Measurements from ENCODE around the gene TCF4. TPM values are rescaled to one million over a fixed set of nuclear protein-coding genes. Genes with fewer than 3 reads are reported as not detected.

TCF4 gene
- total and polyA plus RNA-seq, 2 donors (not counting 3 experiments of a cell fraction or from before 2014, with no cell fraction given): 183 to 390 TPM

- FAIRE-seq (no peak), DNase-seq (ENCODE audit: low read depth, low spot score) (no peak)
- Histone ChIP-seq H3K27me3 (ENCODE audit: control insufficient read depth in 2 of 2, insufficient read depth in 2 of 2, low read length in 2 of 2) (no peaks in the 10 kb centered on the region), H3K9me3 (replicated peaks; ENCODE audit: control insufficient read depth, insufficient read depth, low read length) (no peaks in the 10 kb centered on the region), H2AFZ (ENCODE audit: low read depth, low read length) (no peak overlapping the region), H3K27ac (ENCODE audit: insufficient read depth, low read depth, low read length) (no peak overlapping the region), H3K36me3 (ENCODE audit: control insufficient read depth in 2 of 2, extremely low read depth in 1 of 2, insufficient read depth in 2 of 2, low read length in 2 of 2) (no peaks in the 10 kb centered on the region), H3K4me1 (ENCODE audit: control insufficient read depth, extremely low read depth, insufficient read depth, low read length) (peaks cover 6% of the 10 kb centered on the region), H3K4me2 (ENCODE audit: insufficient read depth, low read length) (no peak overlapping the region), H4K20me1 (replicated peaks; ENCODE audit: control insufficient read depth, extremely low read depth, insufficient read depth, low read length) (no peaks in the 10 kb centered on the region), H3K79me2 (ENCODE audit: control insufficient read depth, insufficient read depth, low read length) (peaks cover 25% of the 10 kb centered on the region), H3K9ac (replicated peaks; ENCODE audit: extremely low read depth, insufficient read depth, low read length) (no peak overlapping the region), H3K4me3 (replicated peaks in 1 of 3; ENCODE audit: insufficient read depth in 1 of 3, low read depth in 1 of 3, low read length in 3 of 3) (no peak overlapping the region), H3K9me1 (replicated peaks; ENCODE audit: control insufficient read depth, extremely low read depth, insufficient read depth, low read length) (no peaks in the 10 kb centered on the region)
- ChIA-PET POLR2A (no interaction called here), CTCF (no interaction called here)
- dilution Hi-C loops (cut with MboI; ENCODE audit: extremely low pct_ligation_motif_present, low sequenced_read_pairs): no loop called here
- TF ChIP-seq FOS (IDR thresholded peaks at IDR 0.05; ENCODE audit: borderline replicate concordance, insufficient read depth, low read length): no peak
- TF ChIP-seq EZH2 (IDR thresholded peaks at IDR 0.05; ENCODE audit: borderline replicate concordance, low read depth, low read length, severe bottlenecking): no peak
- no peak for TF ChIP-seq POLR2A (IDR thresholded peaks at IDR 0.05; ENCODE audit: low read depth, low read length)
- TF ChIP-seq GATA2 (IDR thresholded peaks at IDR 0.05; ENCODE audit: insufficient read depth, insufficient read length, low read depth, low read length): no peak
- TF ChIP-seq CTCF (IDR thresholded peaks at IDR 0.05; ENCODE audit: extremely low read depth in 1 of 2, insufficient read depth in 1 of 2, low read depth in 1 of 2, low read length in 2 of 2): no peak
- TF ChIP-seq MYC (IDR thresholded peaks at IDR 0.05; ENCODE audit: low read depth, low read length): no peak
- intact Hi-C loops (cut with micrococcal nuclease): no loop called here
- no TSS peak for BruUV-seq (replicated peaks)
Observed at GRCh38 chr18:55525845-55526244, 62.1 kb downstream of the TCF4 start.
